ENCODE data around the gene NAT16.

NAT16 gene

DNA sequence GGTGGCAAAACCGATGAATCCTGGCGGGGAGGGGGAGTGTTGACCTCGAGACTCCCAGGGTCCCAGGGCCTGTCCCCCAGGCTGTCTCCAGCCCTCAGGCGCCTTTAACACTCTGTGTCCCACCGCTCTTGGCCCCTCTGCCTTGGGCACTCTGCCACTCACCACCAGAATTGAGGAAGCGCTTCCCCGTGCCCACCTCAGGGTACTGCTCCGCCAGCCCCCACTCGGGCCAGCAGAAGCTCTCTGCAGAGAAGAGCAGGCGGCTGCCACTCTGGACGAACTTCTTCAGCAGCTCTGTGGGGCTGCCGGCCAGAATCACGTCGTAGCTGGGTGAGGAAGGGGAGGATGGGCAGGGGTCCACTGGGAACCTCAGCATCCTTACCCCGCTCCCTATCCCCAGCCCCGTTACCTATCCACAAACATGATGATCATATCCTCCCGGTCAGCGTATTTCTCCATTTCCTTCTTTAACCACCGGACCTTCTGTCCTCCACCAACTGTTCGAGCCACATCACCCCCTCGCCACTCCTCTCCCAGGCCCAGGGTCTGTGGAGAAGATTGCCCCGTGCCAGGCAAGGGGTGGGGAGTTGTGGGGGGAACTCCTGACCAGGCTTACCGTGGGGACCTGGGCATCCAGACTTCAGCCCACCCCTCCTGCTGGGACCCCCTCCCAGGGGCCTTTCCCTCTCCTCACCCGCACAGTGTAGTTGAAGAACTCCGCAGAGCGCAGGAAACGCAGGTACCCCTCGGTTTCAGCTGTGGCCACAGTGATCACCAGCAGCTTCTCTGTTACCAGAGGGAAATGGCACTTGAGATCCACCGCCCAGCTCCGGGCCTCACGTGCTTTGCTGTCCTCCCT, 36.1 kb upstream of the NAT16 start:
- H3K27me3 ChIP-seq: no peaks in the 10 kb centered on the region
- no peaks in the 10 kb centered on the region for H3K9me3 ChIP-seq
- peak; percentile 47 to 66 for DNase-seq
- TF ChIP-seq CTCF (IDR thresholded peaks at IDR 0.05): no peak
- H3K4me3 ChIP-seq: peak overlapping the region; percentile 65 to 94
- H3K36me3 ChIP-seq: peaks cover 6 to 47% (median 30%) of the 10 kb centered on the region in 3 donors
- peak overlapping the region; percentile 81 to 82 for H3K27ac ChIP-seq
- peaks cover 0 to 38% (median 26%) of the 10 kb centered on the region in 4 donors for H3K4me1 ChIP-seq
- intact Hi-C loops (cut with DNase I; ENCODE audit: low total_unique reads): no loop called here

GRCh38 chr7:101212014-101212413, 31.9 kb upstream of the NAT16 start:
- no peak overlapping the region for H3K27ac ChIP-seq
- intact Hi-C loops (cut with DNase I; ENCODE audit: low total_unique reads): no loop called here
- no peaks in the 10 kb centered on the region for H3K27me3 ChIP-seq
- peaks cover 22 to 89% (median 68%) of the 10 kb centered on the region in 3 donors for H3K36me3 ChIP-seq
- H3K4me1 ChIP-seq: peaks cover 0 to 14% (median 11%) of the 10 kb centered on the region in 4 donors
- H3K9me3 ChIP-seq: no peaks in the 10 kb centered on the region
- H3K4me3 ChIP-seq: no peak overlapping the region
- DNase-seq: no peak
- TF ChIP-seq CTCF (IDR thresholded peaks at IDR 0.05): no peak

GRCh38 chr7:101211501-101211900, 31.4 kb upstream of the NAT16 start:
- no peak overlapping the region for H3K27ac ChIP-seq
- no peaks in the 10 kb centered on the region for H3K27me3 ChIP-seq
- intact Hi-C loops (cut with DNase I; ENCODE audit: low total_unique reads): no loop called here
- peaks cover 22 to 94% (median 73%) of the 10 kb centered on the region in 3 donors for H3K36me3 ChIP-seq
- H3K9me3 ChIP-seq: no peaks in the 10 kb centered on the region
- H3K4me3 ChIP-seq: no peak overlapping the region
- peaks cover 0 to 9% (median 7%) of the 10 kb centered on the region in 4 donors for H3K4me1 ChIP-seq
- DNase-seq: no peak
- no peak for TF ChIP-seq CTCF (IDR thresholded peaks at IDR 0.05)

GRCh38 chr7:101210143-101210542, 30.1 kb upstream of the NAT16 start:
- Histone ChIP-seq H3K36me3 (peaks cover 22 to 94% (median 79%) of the 10 kb centered on the region in 3 donors), H3K27ac (no peak overlapping the region), H3K27me3 (no peaks in the 10 kb centered on the region), H3K4me1 (no peaks in the 10 kb centered on the region), H3K9me3 (no peaks in the 10 kb centered on the region), H3K4me3 (no peak overlapping the region)
- DNase-seq: no peak
- intact Hi-C loops (cut with DNase I; ENCODE audit: low total_unique reads): no loop called here
- no peak for TF ChIP-seq CTCF (IDR thresholded peaks at IDR 0.05)

GRCh38 chr7:101208794-101209193, 28.7 kb upstream of the NAT16 start:
- no peaks in the 10 kb centered on the region for H3K4me1 ChIP-seq
- no peak overlapping the region for H3K27ac ChIP-seq
- H3K4me3 ChIP-seq: no peak overlapping the region
- no peak for DNase-seq
- peaks cover 22 to 81% (median 68%) of the 10 kb centered on the region in 3 donors for H3K36me3 ChIP-seq
- no peak for TF ChIP-seq CTCF (IDR thresholded peaks at IDR 0.05)
- intact Hi-C loops (cut with DNase I; ENCODE audit: low total_unique reads): no loop called here
- no peaks in the 10 kb centered on the region for H3K27me3 ChIP-seq
- no peaks in the 10 kb centered on the region for H3K9me3 ChIP-seq
